ENCODE data around the gene RAB31. TPM values are rescaled to one million over a fixed set of nuclear protein-coding genes. Genes with fewer than 3 reads are reported as not detected.
A peak's percentile ranks its signal among the peaks of the same experiment; 100 is the strongest.

The RAB31 gene
- total and polyA plus RNA-seq, 2 of the 13 experiments (the other 11 are each of a cell fraction or from before 2014, with no cell fraction given): 1.1 to 1.7 TPM

- TF ChIP-seq ARID5B (CRISPR knock-in tag; IDR thresholded peaks at IDR 0.05) (peak; percentile 80), ZNF616 (CRISPR knock-in tag; IDR thresholded peaks at IDR 0.05; ENCODE audit: low read depth) (no peak), RARA (CRISPR knock-in tag; IDR thresholded peaks at IDR 0.05) (peak; percentile 65), ZNF343 (CRISPR knock-in tag; IDR thresholded peaks at IDR 0.05) (no peak), ONECUT2 (CRISPR knock-in tag; IDR thresholded peaks at IDR 0.05) (peak; percentile 84), SSRP1 (CRISPR knock-in tag; IDR thresholded peaks at IDR 0.05) (no peak), PHF21A (CRISPR knock-in tag; IDR thresholded peaks at IDR 0.05) (no peak), ZMYM2 (CRISPR knock-in tag; IDR thresholded peaks at IDR 0.05) (no peak), FOSL1 (CRISPR knock-in tag; IDR thresholded peaks at IDR 0.05; ENCODE audit: borderline replicate concordance) (peak; percentile 90), MIXL1 (CRISPR knock-in tag; IDR thresholded peaks at IDR 0.05) (0 out of 2 replicates have a peak, but pooled peaks have one; percentile 43), FOSL2 (CRISPR knock-in tag; IDR thresholded peaks at IDR 0.05) (peak; percentile 94), ZNF614 (CRISPR knock-in tag; IDR thresholded peaks at IDR 0.05; ENCODE audit: borderline replicate concordance) (peak; percentile 90), TFE3 (CRISPR knock-in tag; IDR thresholded peaks at IDR 0.05) (peak; percentile 32; the same call in 1 of the 2 replicates), NKX3-1 (CRISPR knock-in tag; IDR thresholded peaks at IDR 0.05) (no peak), SOX5 (CRISPR knock-in tag; IDR thresholded peaks at IDR 0.05; ENCODE audit: borderline replicate concordance) (peak; percentile 74; the same call in 1 of the 2 replicates), HDAC2 (CRISPR knock-in tag; IDR thresholded peaks at IDR 0.05) (peak; percentile 33; the same call in 1 of the 2 replicates)
- TF ChIP-seq, protein P1, sequence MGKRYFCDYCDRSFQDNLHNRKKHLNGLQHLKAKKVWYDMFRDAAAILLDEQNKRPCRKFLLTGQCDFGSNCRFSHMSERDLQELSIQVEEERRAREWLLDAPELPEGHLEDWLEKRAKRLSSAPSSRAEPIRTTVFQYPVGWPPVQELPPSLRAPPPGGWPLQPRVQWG (CRISPR knock-in tag; IDR thresholded peaks at IDR 0.05; ENCODE audit: borderline replicate concordance, low read depth): no peak
- TF ChIP-seq, protein P2, sequence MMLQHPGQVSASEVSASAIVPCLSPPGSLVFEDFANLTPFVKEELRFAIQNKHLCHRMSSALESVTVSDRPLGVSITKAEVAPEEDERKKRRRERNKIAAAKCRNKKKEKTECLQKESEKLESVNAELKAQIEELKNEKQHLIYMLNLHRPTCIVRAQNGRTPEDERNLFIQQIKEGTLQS (CRISPR knock-in tag; IDR thresholded peaks at IDR 0.05): peak; percentile 68
- TF ChIP-seq, protein P3, sequence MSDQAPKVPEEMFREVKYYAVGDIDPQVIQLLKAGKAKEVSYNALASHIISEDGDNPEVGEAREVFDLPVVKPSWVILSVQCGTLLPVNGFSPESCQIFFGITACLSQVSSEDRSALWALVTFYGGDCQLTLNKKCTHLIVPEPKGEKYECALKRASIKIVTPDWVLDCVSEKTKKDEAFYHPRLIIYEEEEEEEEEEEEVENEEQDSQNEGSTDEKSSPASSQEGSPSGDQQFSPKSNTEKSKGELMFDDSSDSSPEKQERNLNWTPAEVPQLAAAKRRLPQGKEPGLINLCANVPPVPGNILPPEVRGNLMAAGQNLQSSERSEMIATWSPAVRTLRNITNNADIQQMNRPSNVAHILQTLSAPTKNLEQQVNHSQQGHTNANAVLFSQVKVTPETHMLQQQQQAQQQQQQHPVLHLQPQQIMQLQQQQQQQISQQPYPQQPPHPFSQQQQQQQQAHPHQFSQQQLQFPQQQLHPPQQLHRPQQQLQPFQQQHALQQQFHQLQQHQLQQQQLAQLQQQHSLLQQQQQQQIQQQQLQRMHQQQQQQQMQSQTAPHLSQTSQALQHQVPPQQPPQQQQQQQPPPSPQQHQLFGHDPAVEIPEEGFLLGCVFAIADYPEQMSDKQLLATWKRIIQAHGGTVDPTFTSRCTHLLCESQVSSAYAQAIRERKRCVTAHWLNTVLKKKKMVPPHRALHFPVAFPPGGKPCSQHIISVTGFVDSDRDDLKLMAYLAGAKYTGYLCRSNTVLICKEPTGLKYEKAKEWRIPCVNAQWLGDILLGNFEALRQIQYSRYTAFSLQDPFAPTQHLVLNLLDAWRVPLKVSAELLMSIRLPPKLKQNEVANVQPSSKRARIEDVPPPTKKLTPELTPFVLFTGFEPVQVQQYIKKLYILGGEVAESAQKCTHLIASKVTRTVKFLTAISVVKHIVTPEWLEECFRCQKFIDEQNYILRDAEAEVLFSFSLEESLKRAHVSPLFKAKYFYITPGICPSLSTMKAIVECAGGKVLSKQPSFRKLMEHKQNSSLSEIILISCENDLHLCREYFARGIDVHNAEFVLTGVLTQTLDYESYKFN (CRISPR knock-in tag; conservative IDR thresholded peaks at IDR 0.05): peak; percentile 42; the same call in 1 of the 2 replicates
These were observed 190.9 kb downstream of the RAB31 start (continued) for GRCh38 chr18:9898792-9899549.
